Measurements from ENCODE around the gene CTAGE4. TPM values are rescaled to one million over a fixed set of nuclear protein-coding genes. Genes with fewer than 3 reads are reported as not detected.
"Not testable (repeated sequence)": the region's sequence is repeated elsewhere in the genome, so short reads cannot be mapped to it uniquely, and the experiment has no call there.

CTAGE4 gene
- total RNA-seq, 1 donor from 2014 or later = 1.4 TPM

GRCh38 chr7:144193782-144194181, 10.5 kb downstream of the CTAGE4 start:
- H3K27ac Mint-ChIP-seq (ENCODE audit: unreplicated experiment); H3K4me1 Mint-ChIP-seq (ENCODE audit: low read depth, unreplicated experiment); H3K27me3 Mint-ChIP-seq (ENCODE audit: low read depth, unreplicated experiment); H3K27me3 ChIP-seq (ENCODE audit: insufficient read depth, low read length); H2AFZ ChIP-seq (ENCODE audit: low read depth, low read length); H3K4me1 ChIP-seq (ENCODE audit: insufficient read depth, low read length); H3K79me2 ChIP-seq (ENCODE audit: insufficient read depth, low read length); H3K9ac ChIP-seq (ENCODE audit: low read length); H4K20me1 ChIP-seq (ENCODE audit: insufficient read depth, low read length); DNase-seq (ENCODE audit: low read depth); FAIRE-seq; H3K36me3 ChIP-seq (ENCODE audit: insufficient read depth, low read length); H3K4me2 ChIP-seq (ENCODE audit: low read length); H3K36me3 Mint-ChIP-seq (ENCODE audit: low read depth, unreplicated experiment); H3K9me3 ChIP-seq (ENCODE audit: insufficient read depth, low read depth, low read length); H3K9me3 Mint-ChIP-seq (ENCODE audit: unreplicated experiment); H3K4me3 Mint-ChIP-seq (ENCODE audit: unreplicated experiment); H3K4me3 ChIP-seq (ENCODE audit: insufficient read depth, low read depth, low read length); H3K27ac ChIP-seq (ENCODE audit: low read depth, low read length): not testable (repeated sequence)

DNA sequence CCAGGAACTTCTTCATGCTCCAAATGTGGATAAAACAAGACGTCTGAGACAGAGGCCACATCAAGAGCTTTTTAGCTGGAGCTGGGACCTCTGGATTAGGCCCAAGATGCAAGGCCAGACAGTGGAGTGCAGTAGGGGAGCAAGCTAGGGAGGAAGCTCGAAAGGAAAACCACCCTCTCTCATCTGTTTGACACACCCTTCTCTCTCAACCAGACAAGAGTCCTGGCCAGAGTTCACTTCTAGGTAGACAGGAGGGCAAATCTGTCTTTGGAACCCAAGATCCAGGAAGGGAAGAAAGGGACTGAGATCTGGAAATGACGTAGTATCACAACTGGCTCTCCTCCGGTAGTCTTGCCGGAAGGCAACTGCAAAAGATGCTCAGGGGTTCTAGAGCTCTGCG, 11.2 kb downstream of the CTAGE4 start:
- not testable (repeated sequence) for H3K36me3 Mint-ChIP-seq (ENCODE audit: low read depth, unreplicated experiment); H3K4me3 ChIP-seq (ENCODE audit: insufficient read depth, low read depth, low read length); H2AFZ ChIP-seq (ENCODE audit: low read depth, low read length); H3K27ac ChIP-seq (ENCODE audit: low read depth, low read length); H3K9me3 Mint-ChIP-seq (ENCODE audit: unreplicated experiment); DNase-seq (ENCODE audit: low read depth); H3K4me1 Mint-ChIP-seq (ENCODE audit: low read depth, unreplicated experiment); H3K4me1 ChIP-seq (ENCODE audit: insufficient read depth, low read length); H3K9me3 ChIP-seq (ENCODE audit: insufficient read depth, low read depth, low read length); H3K27ac Mint-ChIP-seq (ENCODE audit: unreplicated experiment); FAIRE-seq; H3K4me3 Mint-ChIP-seq (ENCODE audit: unreplicated experiment); H3K27me3 Mint-ChIP-seq (ENCODE audit: low read depth, unreplicated experiment); H3K9ac ChIP-seq (ENCODE audit: low read length); H3K79me2 ChIP-seq (ENCODE audit: insufficient read depth, low read length); H4K20me1 ChIP-seq (ENCODE audit: insufficient read depth, low read length); H3K4me2 ChIP-seq (ENCODE audit: low read length); H3K27me3 ChIP-seq (ENCODE audit: insufficient read depth, low read length); H3K36me3 ChIP-seq (ENCODE audit: insufficient read depth, low read length)

- not testable (repeated sequence) for H3K4me3 ChIP-seq (ENCODE audit: insufficient read depth, low read depth, low read length); H3K27me3 ChIP-seq (ENCODE audit: insufficient read depth, low read length); H2AFZ ChIP-seq (ENCODE audit: low read depth, low read length); H3K4me1 Mint-ChIP-seq (ENCODE audit: low read depth, unreplicated experiment); H3K36me3 Mint-ChIP-seq (ENCODE audit: low read depth, unreplicated experiment); H3K79me2 ChIP-seq (ENCODE audit: insufficient read depth, low read length); DNase-seq (ENCODE audit: low read depth); H3K4me2 ChIP-seq (ENCODE audit: low read length); FAIRE-seq; H4K20me1 ChIP-seq (ENCODE audit: insufficient read depth, low read length); H3K4me3 Mint-ChIP-seq (ENCODE audit: unreplicated experiment); H3K9me3 Mint-ChIP-seq (ENCODE audit: unreplicated experiment); H3K36me3 ChIP-seq (ENCODE audit: insufficient read depth, low read length); H3K27ac Mint-ChIP-seq (ENCODE audit: unreplicated experiment); H3K9me3 ChIP-seq (ENCODE audit: insufficient read depth, low read depth, low read length); H3K27ac ChIP-seq (ENCODE audit: low read depth, low read length); H3K4me1 ChIP-seq (ENCODE audit: insufficient read depth, low read length); H3K27me3 Mint-ChIP-seq (ENCODE audit: low read depth, unreplicated experiment); H3K9ac ChIP-seq (ENCODE audit: low read length)
Measured at GRCh38 chr7:144195212-144195872, 12.1 kb downstream of the CTAGE4 start, which contains the start of gene ARHGEF35. Gene ARHGEF35 (minus strand): TSS chr7:144195833. CDS start chr7:144188383, 7,450 bp downstream.

- not testable (repeated sequence) for H2AFZ ChIP-seq (ENCODE audit: low read depth, low read length); H3K9ac ChIP-seq (ENCODE audit: low read length); H3K79me2 ChIP-seq (ENCODE audit: insufficient read depth, low read length); H3K4me3 ChIP-seq (ENCODE audit: insufficient read depth, low read depth, low read length); H3K27me3 ChIP-seq (ENCODE audit: insufficient read depth, low read length); H3K4me1 ChIP-seq (ENCODE audit: insufficient read depth, low read length); H3K36me3 Mint-ChIP-seq (ENCODE audit: low read depth, unreplicated experiment); H3K4me2 ChIP-seq (ENCODE audit: low read length); H3K27ac ChIP-seq (ENCODE audit: low read depth, low read length); H3K36me3 ChIP-seq (ENCODE audit: insufficient read depth, low read length); H3K27ac Mint-ChIP-seq (ENCODE audit: unreplicated experiment); H3K9me3 Mint-ChIP-seq (ENCODE audit: unreplicated experiment); DNase-seq (ENCODE audit: low read depth); H3K27me3 Mint-ChIP-seq (ENCODE audit: low read depth, unreplicated experiment); H3K4me3 Mint-ChIP-seq (ENCODE audit: unreplicated experiment); FAIRE-seq; H4K20me1 ChIP-seq (ENCODE audit: insufficient read depth, low read length); H3K9me3 ChIP-seq (ENCODE audit: insufficient read depth, low read depth, low read length); H3K4me1 Mint-ChIP-seq (ENCODE audit: low read depth, unreplicated experiment)
Measured at GRCh38 chr7:144198934-144199333, 15.7 kb downstream of the CTAGE4 start.

- not testable (repeated sequence) for H3K4me1 ChIP-seq (ENCODE audit: insufficient read depth, low read length); H3K4me3 Mint-ChIP-seq (ENCODE audit: unreplicated experiment); H3K36me3 Mint-ChIP-seq (ENCODE audit: low read depth, unreplicated experiment); H2AFZ ChIP-seq (ENCODE audit: low read depth, low read length); H3K27ac Mint-ChIP-seq (ENCODE audit: unreplicated experiment); H3K4me2 ChIP-seq (ENCODE audit: low read length); H3K9me3 ChIP-seq (ENCODE audit: insufficient read depth, low read depth, low read length); H3K9me3 Mint-ChIP-seq (ENCODE audit: unreplicated experiment); H3K79me2 ChIP-seq (ENCODE audit: insufficient read depth, low read length); H3K27ac ChIP-seq (ENCODE audit: low read depth, low read length); H3K27me3 Mint-ChIP-seq (ENCODE audit: low read depth, unreplicated experiment); H3K4me3 ChIP-seq (ENCODE audit: insufficient read depth, low read depth, low read length); H3K27me3 ChIP-seq (ENCODE audit: insufficient read depth, low read length); H4K20me1 ChIP-seq (ENCODE audit: insufficient read depth, low read length); FAIRE-seq; H3K36me3 ChIP-seq (ENCODE audit: insufficient read depth, low read length); H3K4me1 Mint-ChIP-seq (ENCODE audit: low read depth, unreplicated experiment); DNase-seq (ENCODE audit: low read depth); H3K9ac ChIP-seq (ENCODE audit: low read length)
Measured at GRCh38 chr7:144201978-144202377, 18.7 kb downstream of the CTAGE4 start.

DNA sequence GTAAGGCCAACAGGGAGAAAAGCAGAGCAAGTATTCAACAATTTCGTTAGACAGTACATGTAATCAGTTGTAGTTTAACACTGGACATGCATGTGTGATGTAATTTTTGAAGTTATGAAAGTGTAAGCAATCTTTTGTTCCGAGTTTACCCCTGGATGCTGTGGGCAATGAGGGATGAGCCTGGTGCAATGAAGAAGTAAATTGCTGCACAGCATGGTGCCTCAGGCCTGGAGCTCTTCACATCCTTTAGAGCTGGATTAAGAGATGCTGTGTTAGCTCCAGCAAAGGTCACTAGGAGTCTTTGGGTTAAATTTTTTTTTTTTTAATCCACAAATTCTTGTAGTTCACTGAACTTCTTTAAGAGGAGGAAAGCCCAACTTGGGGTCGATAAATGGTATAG, 19.8 kb downstream of the CTAGE4 start:
- H3K36me3 ChIP-seq (ENCODE audit: insufficient read depth, low read length); H3K4me2 ChIP-seq (ENCODE audit: low read length); H2AFZ ChIP-seq (ENCODE audit: low read depth, low read length); DNase-seq (ENCODE audit: low read depth); H3K27ac Mint-ChIP-seq (ENCODE audit: unreplicated experiment); H3K4me3 Mint-ChIP-seq (ENCODE audit: unreplicated experiment); H4K20me1 ChIP-seq (ENCODE audit: insufficient read depth, low read length); H3K27ac ChIP-seq (ENCODE audit: low read depth, low read length); H3K4me1 ChIP-seq (ENCODE audit: insufficient read depth, low read length); H3K27me3 Mint-ChIP-seq (ENCODE audit: low read depth, unreplicated experiment); H3K9me3 ChIP-seq (ENCODE audit: insufficient read depth, low read depth, low read length); FAIRE-seq; H3K9ac ChIP-seq (ENCODE audit: low read length); H3K36me3 Mint-ChIP-seq (ENCODE audit: low read depth, unreplicated experiment); H3K4me1 Mint-ChIP-seq (ENCODE audit: low read depth, unreplicated experiment); H3K27me3 ChIP-seq (ENCODE audit: insufficient read depth, low read length); H3K79me2 ChIP-seq (ENCODE audit: insufficient read depth, low read length); H3K9me3 Mint-ChIP-seq (ENCODE audit: unreplicated experiment); H3K4me3 ChIP-seq (ENCODE audit: insufficient read depth, low read depth, low read length): not testable (repeated sequence)

Data from astrocyte (in vitro differentiated cells and primary cell).